ENCODE data around the gene PHETA2.

DNA sequence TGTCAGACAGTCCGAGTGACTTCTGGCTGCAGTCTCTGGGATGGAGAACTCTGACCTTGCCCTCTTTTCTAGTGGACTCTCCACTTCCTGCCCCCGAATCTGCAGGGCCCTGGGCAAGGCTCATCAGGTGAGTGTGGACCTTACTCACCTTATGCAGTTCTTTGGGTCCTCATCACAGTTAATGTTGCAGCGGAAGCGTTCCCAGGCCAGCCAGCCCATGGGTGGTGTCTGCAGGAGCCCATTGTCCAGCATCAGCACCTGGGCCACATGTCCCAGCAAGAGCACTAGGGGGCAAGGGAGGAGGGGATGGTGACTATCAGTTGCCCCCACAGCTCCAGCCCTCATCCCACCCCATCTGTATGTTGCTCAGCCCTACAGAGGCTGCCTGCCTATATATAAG is 5.8 kb upstream of the PHETA2 start:
- TF ChIP-seq, protein P1, sequence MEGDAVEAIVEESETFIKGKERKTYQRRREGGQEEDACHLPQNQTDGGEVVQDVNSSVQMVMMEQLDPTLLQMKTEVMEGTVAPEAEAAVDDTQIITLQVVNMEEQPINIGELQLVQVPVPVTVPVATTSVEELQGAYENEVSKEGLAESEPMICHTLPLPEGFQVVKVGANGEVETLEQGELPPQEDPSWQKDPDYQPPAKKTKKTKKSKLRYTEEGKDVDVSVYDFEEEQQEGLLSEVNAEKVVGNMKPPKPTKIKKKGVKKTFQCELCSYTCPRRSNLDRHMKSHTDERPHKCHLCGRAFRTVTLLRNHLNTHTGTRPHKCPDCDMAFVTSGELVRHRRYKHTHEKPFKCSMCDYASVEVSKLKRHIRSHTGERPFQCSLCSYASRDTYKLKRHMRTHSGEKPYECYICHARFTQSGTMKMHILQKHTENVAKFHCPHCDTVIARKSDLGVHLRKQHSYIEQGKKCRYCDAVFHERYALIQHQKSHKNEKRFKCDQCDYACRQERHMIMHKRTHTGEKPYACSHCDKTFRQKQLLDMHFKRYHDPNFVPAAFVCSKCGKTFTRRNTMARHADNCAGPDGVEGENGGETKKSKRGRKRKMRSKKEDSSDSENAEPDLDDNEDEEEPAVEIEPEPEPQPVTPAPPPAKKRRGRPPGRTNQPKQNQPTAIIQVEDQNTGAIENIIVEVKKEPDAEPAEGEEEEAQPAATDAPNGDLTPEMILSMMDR (IDR thresholded peaks at IDR 0.05; ENCODE audit: low read depth, low read length), result no peak
- no peak for TF ChIP-seq MYC (IDR thresholded peaks at IDR 0.05; ENCODE audit: low read depth, low read length)
- TF ChIP-seq POLR2A (IDR thresholded peaks at IDR 0.05; ENCODE audit: extremely low read depth, insufficient read length), result no peak
